GM19452 (cell line): ENCODE measurements around the gene ZNF525.
A peak's percentile ranks its signal among the peaks of the same experiment; 100 is the strongest.
"Not testable (repeated sequence)": the region's sequence is repeated elsewhere in the genome, so short reads cannot be mapped to it uniquely, and the experiment has no call there.

Source experiments
- ATAC-seq: cut with Tn5 transposase; IDR thresholded peaks from one replicate; pipeline ENCODE4 v1.9.1; 2021; ENCODE audit not compliant: unreplicated experiment

The ZNF525 gene

GRCh38 chr19:53365134-53365898 lies at the start of gene ZNF525:
ZNF525 (plus strand) TSS chr19:53365705; CDS start chr19:53372282, 6,577 bp downstream.
- peak; percentile 96 for ATAC-seq

- no peak for ATAC-seq
These were observed 36.5 kb upstream of the ZNF525 start for GRCh38 chr19:53328967-53329366.

- ATAC-seq = no peak
These were observed 33.0 kb upstream of the ZNF525 start for GRCh38 chr19:53332484-53332883.

- ATAC-seq = peak; percentile 28
These were observed 32.4 kb upstream of the ZNF525 start for GRCh38 chr19:53333066-53333462.

- peak; percentile 96 for ATAC-seq
These were observed 31.7 kb upstream of the ZNF525 start, which contains the start of gene ZNF845 for GRCh38 chr19:53333463-53334449. ZNF845 (plus strand) TSS chr19:53333749; CDS start chr19:53341308, 7,559 bp downstream.

GRCh38 chr19:53344403-53344802 lies 21.1 kb upstream of the ZNF525 start:
- not testable (repeated sequence) for ATAC-seq

- ATAC-seq = no peak
These were observed 9.8 kb upstream of the ZNF525 start for GRCh38 chr19:53355739-53356138.

GRCh38 chr19:53357821-53358581 lies 7.5 kb upstream of the ZNF525 start:
- ATAC-seq = no peak

- ATAC-seq = not testable (repeated sequence)
These were observed 5.4 kb upstream of the ZNF525 start for GRCh38 chr19:53360056-53360455.

GRCh38 chr19:53365899-53366493 lies 491 bp downstream of the ZNF525 start:
- peak; percentile 40 for ATAC-seq

GRCh38 chr19:53372196-53372595 lies 6.7 kb downstream of the ZNF525 start:
- no peak for ATAC-seq

GRCh38 chr19:53374288-53374687 lies 8.8 kb downstream of the ZNF525 start:
- no peak for ATAC-seq

- no peak for ATAC-seq
These were observed 9.2 kb downstream of the ZNF525 start for GRCh38 chr19:53374743-53375142.

- ATAC-seq = no peak
These were observed 15.9 kb downstream of the ZNF525 start for GRCh38 chr19:53381376-53381775.

GRCh38 chr19:53388168-53388567 lies 22.7 kb downstream of the ZNF525 start:
- no peak for ATAC-seq

- no peak for ATAC-seq
These were observed 23.4 kb downstream of the ZNF525 start for GRCh38 chr19:53388904-53389303.

GRCh38 chr19:53389571-53389970 lies 24.1 kb downstream of the ZNF525 start:
- no peak for ATAC-seq

- no peak for ATAC-seq
These were observed 24.5 kb downstream of the ZNF525 start for GRCh38 chr19:53389978-53390377.

- no peak for ATAC-seq
These were observed 29.0 kb downstream of the ZNF525 start for GRCh38 chr19:53394522-53394973.
